ENCODE data around the gene LAMA2.

LAMA2 gene

DNA sequence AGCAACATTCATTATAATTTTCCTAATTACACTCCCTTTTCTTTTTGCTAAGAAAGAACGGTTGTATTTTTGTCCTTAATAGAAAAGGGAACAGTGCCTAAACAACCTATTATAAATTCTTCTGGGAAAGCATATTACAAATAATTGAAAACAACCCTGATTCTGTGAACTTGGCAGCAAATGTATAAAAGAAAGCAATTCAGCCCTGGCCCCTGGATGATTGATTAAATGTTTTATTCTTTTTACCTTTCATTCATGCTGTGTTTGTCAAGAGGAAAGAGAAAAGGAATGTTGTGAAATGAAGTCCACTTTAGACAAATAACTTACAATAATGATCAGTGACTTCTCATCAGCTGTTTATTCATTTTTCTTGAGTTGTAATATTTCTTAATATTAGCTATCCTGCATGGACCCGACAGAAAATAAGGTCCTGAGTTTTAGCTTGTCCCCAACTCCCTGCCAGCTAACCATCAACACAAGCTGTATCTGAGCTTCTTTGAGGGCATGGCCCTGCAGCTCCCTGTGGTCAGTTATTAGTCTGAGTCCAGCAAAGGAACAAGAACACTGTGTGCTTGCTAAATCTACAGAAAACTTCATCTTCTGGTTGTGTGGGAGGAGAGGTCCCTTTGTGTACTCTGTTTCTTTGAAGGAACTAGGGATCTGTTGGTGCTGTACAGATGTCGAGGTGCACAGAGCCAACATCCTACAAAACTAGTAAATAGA, 248.2 kb downstream of the LAMA2 start:
- TF ChIP-seq, protein P1, sequence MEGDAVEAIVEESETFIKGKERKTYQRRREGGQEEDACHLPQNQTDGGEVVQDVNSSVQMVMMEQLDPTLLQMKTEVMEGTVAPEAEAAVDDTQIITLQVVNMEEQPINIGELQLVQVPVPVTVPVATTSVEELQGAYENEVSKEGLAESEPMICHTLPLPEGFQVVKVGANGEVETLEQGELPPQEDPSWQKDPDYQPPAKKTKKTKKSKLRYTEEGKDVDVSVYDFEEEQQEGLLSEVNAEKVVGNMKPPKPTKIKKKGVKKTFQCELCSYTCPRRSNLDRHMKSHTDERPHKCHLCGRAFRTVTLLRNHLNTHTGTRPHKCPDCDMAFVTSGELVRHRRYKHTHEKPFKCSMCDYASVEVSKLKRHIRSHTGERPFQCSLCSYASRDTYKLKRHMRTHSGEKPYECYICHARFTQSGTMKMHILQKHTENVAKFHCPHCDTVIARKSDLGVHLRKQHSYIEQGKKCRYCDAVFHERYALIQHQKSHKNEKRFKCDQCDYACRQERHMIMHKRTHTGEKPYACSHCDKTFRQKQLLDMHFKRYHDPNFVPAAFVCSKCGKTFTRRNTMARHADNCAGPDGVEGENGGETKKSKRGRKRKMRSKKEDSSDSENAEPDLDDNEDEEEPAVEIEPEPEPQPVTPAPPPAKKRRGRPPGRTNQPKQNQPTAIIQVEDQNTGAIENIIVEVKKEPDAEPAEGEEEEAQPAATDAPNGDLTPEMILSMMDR (IDR thresholded peaks at IDR 0.05; ENCODE audit: low read depth, low read length), result no peak
- H3K4me3 ChIP-seq (ENCODE audit: low read depth, low read length), result no peak overlapping the region

DNA sequence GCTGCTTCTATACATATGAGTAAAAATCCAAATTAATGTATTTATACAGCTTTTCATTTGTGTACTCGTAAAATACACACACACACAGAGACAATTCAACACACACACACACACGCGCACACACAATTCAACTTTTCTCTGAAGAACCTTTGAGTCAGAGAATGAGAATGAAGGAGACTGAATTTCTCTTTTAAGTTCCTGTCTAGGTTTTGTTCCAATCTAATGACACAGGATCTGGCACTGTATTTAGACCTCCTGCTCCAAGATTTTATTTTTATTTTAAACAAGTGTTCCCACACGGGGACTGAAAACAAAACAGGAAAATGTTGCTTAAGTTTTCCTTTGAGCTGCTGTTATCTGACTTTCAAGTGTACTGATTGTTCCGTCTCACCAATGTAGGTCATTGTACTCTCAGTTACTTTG, 250.8 kb downstream of the LAMA2 start:
- TF ChIP-seq, protein P1 (IDR thresholded peaks at IDR 0.05; ENCODE audit: low read depth, low read length), result no peak
- no peak overlapping the region for H3K4me3 ChIP-seq (ENCODE audit: low read depth, low read length)

DNA sequence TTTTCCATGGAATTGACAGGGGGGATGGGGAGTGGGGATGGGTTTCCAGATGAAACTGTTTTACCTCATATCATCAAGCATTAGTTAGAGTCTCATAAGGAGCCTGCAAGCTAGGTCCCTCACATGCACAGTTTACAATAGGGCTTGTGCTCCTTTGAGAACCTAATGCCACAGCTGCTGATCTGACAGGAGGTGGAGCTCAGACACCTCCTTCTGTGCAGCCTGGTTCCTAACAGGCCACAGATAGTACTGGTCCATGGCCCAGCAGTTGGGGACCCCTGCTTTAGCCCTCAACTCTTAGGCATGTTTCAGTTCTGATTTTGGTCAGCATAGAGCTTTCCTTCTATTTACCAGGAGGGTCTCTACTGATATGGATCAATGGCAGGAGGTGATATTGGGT, 251.6 kb downstream of the LAMA2 start:
- no peak overlapping the region for H3K4me3 ChIP-seq (ENCODE audit: low read depth, low read length)
- TF ChIP-seq, protein P1 (IDR thresholded peaks at IDR 0.05; ENCODE audit: low read depth, low read length), result no peak

GRCh38 chr6:129135451-129135850, 252.5 kb downstream of the LAMA2 start:
- TF ChIP-seq, protein P1 (IDR thresholded peaks at IDR 0.05; ENCODE audit: low read depth, low read length), result no peak
- no peak overlapping the region for H3K4me3 ChIP-seq (ENCODE audit: low read depth, low read length)

GRCh38 chr6:129136751-129137150, 253.8 kb downstream of the LAMA2 start:
- H3K4me3 ChIP-seq (ENCODE audit: low read depth, low read length), result no peak overlapping the region
- TF ChIP-seq, protein P1 (IDR thresholded peaks at IDR 0.05; ENCODE audit: low read depth, low read length), result no peak

- TF ChIP-seq, protein P1 (IDR thresholded peaks at IDR 0.05; ENCODE audit: low read depth, low read length), result no peak
- no peak overlapping the region for H3K4me3 ChIP-seq (ENCODE audit: low read depth, low read length)
These were observed 255.9 kb downstream of the LAMA2 start for GRCh38 chr6:129138739-129139405.

DNA sequence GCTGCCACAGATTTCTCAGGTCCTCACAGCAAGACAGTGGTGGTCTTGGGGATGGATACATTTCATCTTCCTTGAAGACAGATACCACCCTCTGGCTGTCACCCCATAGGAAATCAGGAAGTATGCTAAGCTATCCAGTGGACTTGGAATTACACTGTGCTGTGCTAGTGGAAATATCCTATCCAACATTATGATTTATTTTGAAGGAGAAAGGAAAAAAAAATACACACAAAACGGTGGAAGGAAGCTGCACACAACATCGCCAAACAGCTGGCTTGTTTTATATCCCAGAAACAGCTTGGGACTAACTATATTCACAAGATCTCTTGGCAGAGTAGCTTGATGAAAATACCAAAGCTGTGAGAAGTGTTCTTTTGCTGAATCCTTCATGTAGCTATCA, 257.6 kb downstream of the LAMA2 start:
- TF ChIP-seq, protein P1 (IDR thresholded peaks at IDR 0.05; ENCODE audit: low read depth, low read length), result no peak
- H3K4me3 ChIP-seq (ENCODE audit: low read depth, low read length), result no peak overlapping the region
